HTR-8/SVneo (cell line): ENCODE data around the gene ZNF664.

Source experiments
- DNase-seq: peaks from one replicate; pipeline ENCODE4 v3.0.0; 2011; ENCODE audit warnings: low spot score, mixed read lengths; ENCODE audit not compliant: insufficient read length
- FAIRE-seq: peaks from 2 replicates; lab custom pipeline; 2011; peaks lifted over from hg19 to GRCh38; lab: Jason Lieb, UNC

ZNF664 gene

DNA sequence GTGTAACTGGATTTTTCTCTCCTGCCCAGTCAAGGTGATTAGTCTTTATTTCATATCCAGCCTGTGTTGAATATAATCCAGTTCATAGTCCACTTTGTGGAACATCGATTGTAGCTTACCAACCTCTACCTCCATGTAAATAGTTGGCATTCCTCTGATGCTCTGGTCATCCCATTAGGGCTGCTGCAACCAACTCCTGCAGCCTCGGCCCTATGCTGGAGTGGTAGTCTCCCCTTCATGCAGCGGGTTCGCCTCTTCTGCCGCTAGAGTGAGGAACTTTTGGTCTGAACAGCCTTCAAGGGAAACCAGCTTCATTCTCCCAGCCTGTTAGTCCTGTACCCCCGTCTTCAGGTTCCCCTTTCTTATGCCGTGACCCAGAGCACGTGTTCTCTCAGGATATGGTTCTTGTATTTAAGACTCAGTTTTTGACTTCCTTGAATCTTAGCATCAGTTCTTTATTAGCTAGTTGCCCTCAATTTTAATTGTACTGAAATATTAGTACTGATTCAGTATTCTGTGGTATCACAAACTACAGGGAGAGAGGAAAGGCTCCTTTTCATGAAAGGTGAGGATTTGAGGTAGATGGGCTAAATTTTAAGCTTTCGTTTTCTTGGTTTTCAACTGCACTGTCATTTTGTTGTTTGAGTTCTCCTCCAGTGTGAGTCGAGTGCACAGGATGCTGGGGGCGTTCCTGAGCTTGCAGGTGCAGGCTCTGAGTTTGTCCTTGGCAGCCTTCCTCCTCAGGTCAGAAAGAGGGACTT lies 33.2 kb downstream of the ZNF664 start:
- no peak for DNase-seq
- FAIRE-seq: no peak

DNA sequence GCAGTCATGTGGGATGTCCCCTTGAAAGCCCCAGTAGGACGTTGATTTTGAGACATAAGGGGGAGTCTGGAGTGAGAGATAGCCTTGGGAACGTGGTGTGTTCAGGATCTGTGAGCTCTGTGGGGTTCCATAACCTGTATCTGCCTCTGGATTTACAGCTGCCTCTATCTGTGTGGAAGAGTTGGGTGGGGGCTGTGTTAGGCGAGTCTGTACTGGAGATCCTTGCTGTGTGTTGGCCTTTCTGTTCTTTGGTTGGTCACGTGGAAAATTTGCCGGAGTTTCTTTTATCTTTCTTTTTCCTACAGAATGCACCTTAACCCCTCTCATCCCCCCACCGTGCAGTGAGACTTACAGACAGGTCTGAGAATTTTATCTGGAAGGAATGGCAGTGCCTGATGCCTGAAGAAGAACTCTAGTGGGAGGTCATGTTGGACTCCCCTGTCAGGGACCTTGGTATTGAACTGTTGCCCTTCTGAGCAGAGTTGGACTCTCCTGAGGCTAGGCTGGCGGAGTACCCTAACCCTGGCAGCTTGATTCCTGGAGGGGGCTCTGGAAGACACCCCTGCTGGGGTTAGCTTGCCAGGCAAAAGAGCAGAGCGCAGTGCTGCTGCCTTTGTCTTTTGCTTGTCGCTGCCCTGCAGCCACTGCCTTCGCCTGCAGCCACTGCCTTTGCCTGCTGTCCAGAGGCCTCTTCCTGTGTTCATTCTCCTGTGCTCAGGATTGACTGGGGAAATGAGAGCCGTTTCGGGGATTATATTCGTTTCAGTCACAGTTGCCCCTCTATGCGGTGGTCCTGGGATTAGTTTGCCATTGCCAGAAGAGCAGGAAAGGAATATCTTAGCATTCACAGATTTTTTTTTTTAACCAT lies 34.1 kb downstream of the ZNF664 start:
- FAIRE-seq (no peak), DNase-seq (no peak)

GRCh38 chr12:124007826-124008570 lies 35.0 kb downstream of the ZNF664 start:
- FAIRE-seq: no peak
- DNase-seq: no peak

GRCh38 chr12:124008595-124008994 lies 35.6 kb downstream of the ZNF664 start:
- no peak for FAIRE-seq
- no peak for DNase-seq

DNA sequence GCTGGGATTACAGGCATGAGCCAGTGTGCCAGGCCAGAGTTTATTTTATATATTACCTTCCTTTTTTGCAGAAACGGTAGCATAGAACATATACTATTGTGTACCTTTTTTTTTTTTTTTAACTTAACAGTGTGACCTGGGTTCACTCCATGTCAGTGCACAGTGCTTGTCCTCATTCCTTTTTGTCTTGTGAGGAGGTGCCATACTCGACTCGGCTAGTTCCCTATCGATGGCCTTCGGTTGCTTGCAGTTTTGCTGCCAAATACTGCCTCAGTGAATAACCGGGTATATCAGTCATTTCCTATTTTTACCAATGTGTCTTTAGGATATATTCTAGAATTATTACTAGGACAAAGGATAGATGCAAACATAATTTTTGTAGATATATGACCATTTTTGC lies 36.8 kb downstream of the ZNF664 start:
- DNase-seq: no peak
- FAIRE-seq: no peak

DNA sequence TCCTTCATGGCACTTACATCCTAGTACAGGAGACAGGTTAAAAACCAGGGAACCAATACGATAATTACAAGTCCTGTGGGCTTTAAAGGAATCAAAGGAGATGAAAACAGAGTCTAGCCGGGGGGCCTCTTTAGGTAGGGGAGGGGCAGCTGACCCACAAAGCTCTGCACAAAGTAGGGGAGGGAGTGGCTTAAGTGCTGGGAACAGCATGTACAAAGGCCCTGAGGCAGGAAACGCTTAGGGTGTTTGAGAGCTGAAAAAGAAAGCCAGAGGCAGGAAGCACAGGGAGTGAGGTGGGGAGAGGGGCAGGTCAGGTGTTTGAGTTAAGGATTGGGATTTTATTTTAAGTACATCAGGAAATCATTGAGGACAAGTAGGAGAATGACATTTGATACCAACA lies 37.7 kb downstream of the ZNF664 start:
- no peak for FAIRE-seq
- no peak for DNase-seq

DNA sequence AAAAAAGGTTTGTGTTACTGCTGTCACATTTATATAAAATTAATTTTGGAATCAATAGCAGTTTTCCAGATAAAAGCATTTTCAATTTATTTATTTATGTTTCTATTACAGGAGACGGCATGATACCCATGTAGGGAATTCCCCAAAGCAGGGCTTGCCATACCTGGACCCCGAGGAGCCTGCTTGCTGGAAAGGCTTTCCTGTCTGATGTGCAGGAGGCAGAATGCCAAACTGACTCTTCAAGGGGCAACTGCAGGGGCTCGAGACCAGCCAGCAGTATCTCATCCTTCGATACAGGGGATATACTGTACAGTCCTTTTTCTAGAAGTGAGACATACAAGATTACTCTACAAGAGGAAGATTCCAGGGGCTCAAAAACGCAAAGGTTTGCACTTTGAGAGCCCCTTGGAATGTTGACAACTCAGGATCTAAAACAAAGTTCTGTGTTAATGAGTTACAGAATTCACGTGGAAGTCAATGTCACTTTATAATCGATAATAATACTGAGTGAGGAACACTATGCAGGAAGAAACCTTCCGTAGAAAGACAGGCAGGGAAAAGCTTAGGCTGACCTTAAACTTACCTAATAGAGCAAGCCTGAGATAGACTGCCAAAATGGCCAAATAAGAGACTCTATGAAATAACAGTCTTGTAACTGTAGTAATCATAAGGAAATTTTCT lies 38.6 kb downstream of the ZNF664 start:
- DNase-seq (no peak), FAIRE-seq (no peak)

DNA sequence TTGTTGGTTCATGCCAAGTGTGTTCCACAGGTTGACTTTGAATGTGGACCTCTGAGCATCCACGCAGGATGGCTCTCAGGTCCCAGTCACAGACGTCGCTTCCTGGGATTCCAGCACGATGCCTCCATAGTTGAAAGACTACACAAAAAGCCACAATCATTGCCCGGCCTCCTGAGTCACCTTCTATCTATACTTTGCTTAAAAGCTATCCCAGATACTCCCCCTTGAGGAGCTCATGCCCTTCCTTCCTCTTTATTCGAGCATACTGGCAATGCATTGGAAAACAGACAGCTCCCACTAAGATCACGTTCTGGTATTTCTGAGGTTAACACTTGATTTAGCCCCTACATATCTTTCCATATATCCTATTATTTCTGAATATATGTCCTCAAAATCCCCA lies 40.1 kb downstream of the ZNF664 start:
- no peak for FAIRE-seq

GRCh38 chr12:124015494-124016461 lies 42.8 kb downstream of the ZNF664 start:
- no peak for FAIRE-seq

More for the DNA sequence above, 40.1 kb downstream of the ZNF664 start:
- DNase-seq: no peak

GRCh38 chr12:124017064-124017463 lies 44.0 kb downstream of the ZNF664 start:
- no peak for FAIRE-seq
- DNase-seq: no peak

More at GRCh38 chr12:124015494-124016461, 42.8 kb downstream of the ZNF664 start:
- DNase-seq: no peak

GRCh38 chr12:124018539-124018938 lies 45.5 kb downstream of the ZNF664 start:
- no peak for FAIRE-seq
- DNase-seq: no peak

- DNase-seq (no peak), FAIRE-seq (no peak)
Observed at GRCh38 chr12:124019115-124019514, 46.1 kb downstream of the ZNF664 start.

DNA sequence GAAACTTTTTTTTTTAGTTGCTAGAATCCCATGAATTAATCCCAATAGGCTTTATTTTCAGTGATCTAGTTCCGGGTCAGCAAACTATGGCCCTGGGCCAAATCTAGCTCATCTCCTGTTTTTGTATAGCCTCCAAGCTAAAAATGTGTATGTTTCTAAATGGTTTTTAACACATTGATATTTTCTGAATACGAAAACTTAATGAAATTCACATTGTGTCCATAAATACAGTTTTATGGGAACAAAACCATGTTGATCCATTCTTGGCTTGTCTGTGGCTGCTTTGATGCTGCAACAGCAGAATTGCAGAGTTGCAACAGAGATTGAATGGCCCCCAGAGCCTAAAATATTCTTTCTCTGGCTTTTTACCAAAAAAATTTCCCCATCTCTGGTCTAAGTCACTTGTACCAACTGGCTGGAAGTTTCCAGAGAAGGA lies 47.5 kb downstream of the ZNF664 start:
- DNase-seq (no peak), FAIRE-seq (no peak)

DNA sequence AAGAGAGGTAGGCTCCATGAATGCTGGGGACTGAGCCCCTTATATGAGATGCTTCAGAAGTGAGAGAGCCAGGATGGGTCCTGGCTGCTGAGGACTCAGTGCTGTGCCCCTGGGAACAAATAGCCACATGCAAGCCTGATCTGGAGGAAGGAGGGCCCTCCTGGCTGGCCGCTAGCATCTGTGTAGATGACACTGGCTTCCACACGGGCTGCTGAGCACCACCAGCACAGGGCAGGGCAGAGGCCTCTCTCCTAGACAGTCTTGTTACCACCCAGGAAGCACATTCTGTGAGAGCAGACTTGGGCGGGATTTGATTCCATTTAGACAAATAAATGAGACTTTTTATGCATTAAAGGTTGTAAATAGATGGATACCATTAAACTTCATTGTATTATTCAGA lies 48.0 kb downstream of the ZNF664 start:
- no peak for DNase-seq
- FAIRE-seq: no peak

DNA sequence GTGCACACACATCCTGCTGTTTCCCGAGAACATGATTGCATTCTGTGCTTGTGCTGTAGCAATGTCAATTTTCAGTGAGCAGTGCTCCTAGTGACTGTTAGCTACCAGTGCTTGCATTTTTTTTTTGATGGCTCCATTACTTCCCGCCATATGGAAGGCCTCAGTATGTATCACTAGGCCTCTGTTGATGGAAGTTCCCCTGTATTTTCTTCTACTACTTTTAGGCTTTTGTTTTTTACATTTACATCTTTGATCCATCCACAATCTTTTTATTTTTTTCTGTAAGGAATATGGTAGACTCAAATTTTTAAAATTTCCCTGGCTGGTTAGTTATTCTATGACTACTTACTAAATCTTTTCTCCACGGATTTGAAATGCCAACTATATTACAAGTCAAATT lies 49.1 kb downstream of the ZNF664 start:
- FAIRE-seq: no peak
- DNase-seq: no peak

DNA sequence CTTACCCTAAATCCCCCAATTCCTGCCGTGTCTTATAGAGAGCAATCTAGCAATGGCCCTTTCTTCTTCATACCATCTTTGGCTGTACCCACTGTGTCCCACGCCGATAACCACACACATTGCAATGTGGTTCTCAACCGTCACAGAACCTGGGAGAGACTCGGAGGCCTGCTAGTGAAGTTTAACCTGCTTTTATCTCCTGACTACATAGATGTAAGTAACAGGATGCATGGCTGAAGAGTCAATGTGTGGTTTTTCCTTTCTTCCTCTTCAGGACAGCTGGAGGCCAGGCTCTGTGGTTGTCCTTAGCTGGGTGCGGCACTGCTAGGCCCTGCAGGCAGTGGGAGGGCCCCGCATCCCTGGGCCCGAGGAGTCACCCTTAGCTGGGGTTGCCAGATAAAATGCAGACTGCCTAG lies 51.3 kb downstream of the ZNF664 start:
- DNase-seq (no peak), FAIRE-seq (no peak)

DNA sequence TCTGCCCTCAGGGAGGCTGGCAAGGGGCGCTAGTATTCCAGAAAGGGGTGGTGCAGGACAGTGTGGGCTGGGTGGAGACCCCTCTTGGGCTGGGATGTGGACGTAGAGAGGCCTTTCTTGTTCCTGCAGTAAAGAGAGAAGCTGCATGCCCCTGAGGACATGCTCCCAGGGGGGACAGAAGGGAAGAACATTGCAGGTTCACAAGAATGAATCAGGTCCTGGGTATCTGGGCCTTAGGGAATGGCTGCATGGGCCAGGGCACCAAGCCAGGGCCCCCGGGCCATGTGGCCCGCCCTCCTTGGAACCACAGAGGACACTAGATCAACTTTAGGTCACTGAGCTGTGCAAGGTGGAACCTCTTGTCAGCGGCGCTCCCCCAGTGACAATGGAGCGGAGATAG lies 51.8 kb downstream of the ZNF664 start:
- DNase-seq (no peak), FAIRE-seq (no peak)

GRCh38 chr12:124025661-124026060 lies 52.6 kb downstream of the ZNF664 start:
- DNase-seq: no peak
- FAIRE-seq: no peak
